ENCODE results near the gene STAP2. TPM values are rescaled to one million over a fixed set of nuclear protein-coding genes. Genes with fewer than 3 reads are reported as not detected.

The STAP2 gene
- total and polyA plus RNA-seq, 9 of the 15 experiments (the other 6 are each of a cell fraction or from before 2014, with no cell fraction given), result 1.2 to 9.8 (median 4.5) TPM

GRCh38 chr19:4385291-4386040 lies 46.8 kb upstream of the STAP2 start:
- ChIA-PET CTCF (ENCODE audit: low intra/inter-chr PET ratio) (no interaction called here), POLR2A (interaction anchor here (2.6 to 5.6 kb wide), 3 partner anchors 10 to 16 kb away, joined by 6 to 46 read pairs (median 37); partner anchors contain the start of gene CHAF1A)
- DNase-seq (ENCODE audit: extremely low read depth in 1 of 4, low spot score in 3 of 4), result no peak
- H3K4me2 ChIP-seq (ENCODE audit: insufficient read depth, low read length), result no peak overlapping the region
- H3K4me1 ChIP-seq (replicated peaks in 1 of 2; ENCODE audit: control insufficient read depth in 2 of 2, insufficient read depth in 2 of 2, low read length in 2 of 2), result peaks cover 19 to 59% of the 10 kb centered on the region in 2 experiments; a peak in 4 of 5 replicates
- H3K36me3 ChIP-seq (ENCODE audit: control insufficient read depth, insufficient read depth, low read length), result peaks cover 68% of the 10 kb centered on the region; the same call in 2 of the 3 replicates
- intact Hi-C loops (cut with micrococcal nuclease) (no loop called here), in situ Hi-C loops (cut with MboI) (no loop called here)
- peaks cover 8% of the 10 kb centered on the region for H3K9me1 ChIP-seq (ENCODE audit: control insufficient read depth, insufficient read depth, low read length)
- no peak overlapping the region for H3K27ac ChIP-seq (ENCODE audit: extremely low read depth, low read depth, low read length)
- H3K9me3 ChIP-seq (replicated peaks; ENCODE audit: control insufficient read depth, insufficient read depth, low read depth, low read length), result no peaks in the 10 kb centered on the region
- H3K4me3 ChIP-seq, result no peak overlapping the region
- H3K9ac ChIP-seq (ENCODE audit: insufficient read depth in 1 of 2, low read depth in 2 of 2, low read length in 2 of 2), result peak overlapping the region in 1 of 2 experiments; percentile 75; a peak in 1 of 4 replicates
- no peak for FAIRE-seq
- no TSS peak for BruUV-seq (replicated peaks)
- H3K79me2 ChIP-seq (ENCODE audit: control insufficient read depth, insufficient read depth, low read length), result peaks cover 89% of the 10 kb centered on the region
- 89% methylated on average over 15 of the region's 15 CpGs for WGBS (ENCODE audit: insufficient coverage, low coverage, missing lambda C conversion rate)
- peaks cover 36% of the 10 kb centered on the region for H4K20me1 ChIP-seq (replicated peaks; ENCODE audit: control insufficient read depth, insufficient read depth, low read length)
- H2AFZ ChIP-seq (ENCODE audit: low read depth, low read length), result no peak overlapping the region
- ATAC-seq, result no peak
- no peaks in the 10 kb centered on the region for H3K27me3 ChIP-seq (ENCODE audit: control insufficient read depth in 2 of 2, insufficient read depth in 2 of 2, low read length in 2 of 2)
- TF ChIP-seq ZBTB49 (CRISPR knock-in tag; IDR thresholded peaks at IDR 0.05; ENCODE audit: borderline replicate concordance) (no peak), CCNT2 (IDR thresholded peaks at IDR 0.05; ENCODE audit: borderline replicate concordance, extremely low read depth, insufficient read length, low read depth, low read length) (no peak), ZNF232 (CRISPR knock-in tag; IDR thresholded peaks at IDR 0.05) (no peak), ZMIZ1 (IDR thresholded peaks at IDR 0.05; ENCODE audit: low read depth in 2 of 2, low read length in 2 of 2) (no peak), RCOR1 (IDR thresholded peaks at IDR 0.05; ENCODE audit: borderline replicate concordance in 1 of 2, low read depth in 2 of 2, low read length in 2 of 2) (no peak), JUN (IDR thresholded peaks at IDR 0.05; ENCODE audit: borderline replicate concordance, low read depth, low read length) (no peak), JUN (CRISPR knock-in tag; IDR thresholded peaks at IDR 0.05; ENCODE audit: borderline replicate concordance) (no peak), NR2F6 (CRISPR knock-in tag; IDR thresholded peaks at IDR 0.05) (no peak)
